ENCODE data around the gene CEACAM16. TPM values are rescaled to one million over a fixed set of nuclear protein-coding genes. Genes with fewer than 3 reads are reported as not detected.

The CEACAM16 gene
- total RNA-seq, 1 experiment from 2014 or later: not detected

- Histone ChIP-seq H4K20me1 (ENCODE audit: insufficient read depth) (no peaks in the 10 kb centered on the region), H3K4me1 (replicated peaks; ENCODE audit: insufficient read depth) (peaks cover 44% of the 10 kb centered on the region), H3K27me3 (ENCODE audit: insufficient read depth, low read depth) (no peaks in the 10 kb centered on the region), H3K36me3 (ENCODE audit: low read depth) (peaks cover 23% of the 10 kb centered on the region), H3K9me3 (ENCODE audit: insufficient read depth, low read depth) (no peaks in the 10 kb centered on the region), H3K4me2 (peak overlapping the region; percentile 75), H2AFZ (peak overlapping the region; percentile 3; the same call in 1 of the 2 replicates), H3K9me2 (ENCODE audit: insufficient read depth) (no peaks in the 10 kb centered on the region), H3K4me3 (peak overlapping the region; percentile 43), H3K27ac (peak overlapping the region; percentile 70; the same call in 1 of the 2 replicates), H3F3A (ENCODE audit: insufficient read depth, low read depth) (peaks cover 33% of the 10 kb centered on the region), H3K79me2 (ENCODE audit: low read depth) (peaks cover 30% of the 10 kb centered on the region)
- CTCF ChIA-PET: interaction anchor here (0.7 kb wide), 1 partner anchor 27 kb away, joined by 3 read pairs; no protein-coding TSS in a partner anchor
- TF ChIP-seq CTCF (conservative IDR thresholded peaks at IDR 0.05) (no peak), EZH2 (IDR thresholded peaks at IDR 0.05; ENCODE audit: low read depth) (no peak)
- intact Hi-C loops (cut with micrococcal nuclease; ENCODE audit: unreplicated experiment): no loop called here
- BruUV-seq (replicated peaks): no TSS peak
- POLR2A ChIA-PET (ENCODE audit: unreplicated experiment): no interaction called here
- no peak for DNase-seq
These were observed 55.8 kb downstream of the CEACAM16 start for GRCh38 chr19:44754750-44755080.

GRCh38 chr19:44755219-44755618 lies 56.3 kb downstream of the CEACAM16 start:
- TF ChIP-seq EZH2 (IDR thresholded peaks at IDR 0.05; ENCODE audit: low read depth): no peak
- no peak for TF ChIP-seq CTCF (conservative IDR thresholded peaks at IDR 0.05)
- no peak overlapping the region for H3K27ac ChIP-seq
- H3K27me3 ChIP-seq (ENCODE audit: insufficient read depth, low read depth): no peaks in the 10 kb centered on the region
- H3K79me2 ChIP-seq (ENCODE audit: low read depth): peaks cover 26% of the 10 kb centered on the region
- intact Hi-C loops (cut with micrococcal nuclease; ENCODE audit: unreplicated experiment): no loop called here
- H3K9me3 ChIP-seq (ENCODE audit: insufficient read depth, low read depth): no peaks in the 10 kb centered on the region
- H3F3A ChIP-seq (ENCODE audit: insufficient read depth, low read depth): peaks cover 38% of the 10 kb centered on the region
- 0 out of 2 replicates have a peak overlapping the region, but pooled peaks have one; percentile 43 for H3K4me3 ChIP-seq
- no peaks in the 10 kb centered on the region for H3K9me2 ChIP-seq (ENCODE audit: insufficient read depth)
- H3K36me3 ChIP-seq (ENCODE audit: low read depth): peaks cover 23% of the 10 kb centered on the region
- no peak overlapping the region for H2AFZ ChIP-seq
- no peak for DNase-seq
- CTCF ChIA-PET: interaction anchor here (0.6 to 1.2 kb wide), 2 partner anchors 31 to 578 kb away, joined by 7 to 10 read pairs; no protein-coding TSS in a partner anchor
- H3K4me2 ChIP-seq: peak overlapping the region; percentile 75
- BruUV-seq (replicated peaks): no TSS peak
- POLR2A ChIA-PET (ENCODE audit: unreplicated experiment): interaction anchor here (0.5 kb wide), 1 partner anchor 22 kb away, joined by 3 read pairs; no protein-coding TSS in a partner anchor
- no peaks in the 10 kb centered on the region for H4K20me1 ChIP-seq (ENCODE audit: insufficient read depth)
- peaks cover 40% of the 10 kb centered on the region for H3K4me1 ChIP-seq (replicated peaks; ENCODE audit: insufficient read depth)

GRCh38 chr19:44756089-44756562 lies 57.2 kb downstream of the CEACAM16 start:
- Histone ChIP-seq H3K4me1 (replicated peaks; ENCODE audit: insufficient read depth) (peaks cover 40% of the 10 kb centered on the region), H3F3A (ENCODE audit: insufficient read depth, low read depth) (peaks cover 47% of the 10 kb centered on the region), H3K9me3 (ENCODE audit: insufficient read depth, low read depth) (no peaks in the 10 kb centered on the region), H3K27ac (no peak overlapping the region), H3K27me3 (ENCODE audit: insufficient read depth, low read depth) (no peaks in the 10 kb centered on the region), H3K4me2 (no peak overlapping the region), H3K9me2 (ENCODE audit: insufficient read depth) (no peaks in the 10 kb centered on the region), H3K36me3 (ENCODE audit: low read depth) (peaks cover 21% of the 10 kb centered on the region), H3K4me3 (no peak overlapping the region), H4K20me1 (ENCODE audit: insufficient read depth) (no peaks in the 10 kb centered on the region), H3K79me2 (ENCODE audit: low read depth) (peaks cover 17% of the 10 kb centered on the region), H2AFZ (no peak overlapping the region)
- no peak for DNase-seq
- no peak for TF ChIP-seq CTCF (conservative IDR thresholded peaks at IDR 0.05)
- no peak for TF ChIP-seq EZH2 (IDR thresholded peaks at IDR 0.05; ENCODE audit: low read depth)
- intact Hi-C loops (cut with micrococcal nuclease; ENCODE audit: unreplicated experiment): no loop called here
- CTCF ChIA-PET: interaction anchor here (0.6 to 1.2 kb wide), 2 partner anchors 15 to 32 kb away, joined by 3 to 10 read pairs; no protein-coding TSS in a partner anchor
- POLR2A ChIA-PET (ENCODE audit: unreplicated experiment): no interaction called here
- BruUV-seq (replicated peaks): no TSS peak
